K562 (cell line): Measurements from ENCODE around the gene RAVER2. TPM values are rescaled to one million over a fixed set of nuclear protein-coding genes. Genes with fewer than 3 reads are reported as not detected.
A peak's percentile ranks its signal among the peaks of the same experiment; 100 is the strongest.

Experiments
- ATAC-seq: fragments of 200-7000 bp; cut with Tn5 transposase; 3 replicates; pipeline ENCODE4 v1.9.1; 2020; ENCODE audit warnings: moderate library complexity
- BruUV-seq: library from RNA; stranded (reverse); fragments of 400-500 nt; replicated peaks from 2 replicates; lab custom pipeline; 2021; lab: Mats Ljungman, UMichigan
- CTCF ChIA-PET: fragments of 300-600 bp; formaldehyde crosslinking; extraction: SDS; loops from one replicate; lab custom pipeline; 2021; ENCODE audit warnings: low intra/inter-chr PET ratio; lab: Yijun Ruan, JAX
- POLR2A ChIA-PET: fragments of 300-600, 350-650 bp; sonication (Branson Sonifier 250); formaldehyde crosslinking; extraction: SDS; loops from one replicate; lab custom pipeline; 2021; ENCODE audit warnings: antibody characterized with exemption, inconsistent platforms; lab: Yijun Ruan, JAX
- DNase-seq, 4 experiments: peaks; one replicate each; pipeline versions ENCODE4 v3.0.0 to v3.0.0-alpha.2; 2011 to 2018; ENCODE audit warnings: low spot score in 3 of 4, mixed read lengths in 3 of 4; ENCODE audit errors: extremely low read depth in 1 of 4
- FAIRE-seq: peaks from 2 replicates; lab custom pipeline; 2011; peaks lifted over from hg19 to GRCh38; lab: Jason Lieb, UNC
- H2AFZ ChIP-seq: 2 replicates; pipeline ENCODE4 v1.6.0; 2011; ENCODE audit warnings: low read depth, low read length, control low read depth, inconsistent platforms
- H3K27ac ChIP-seq: fragments of 200-600 bp; 3 replicates; pipeline ENCODE4 v1.8.0; 2011; ENCODE audit warnings: low read depth, mild to moderate bottlenecking, control low read depth, inconsistent platforms, low read length, moderate library complexity, mixed read lengths; ENCODE audit errors: extremely low read depth
- H3K27me3 ChIP-seq, 2 experiments: fragments of 300-600 bp in 1 of 2; 2 replicates in 1 of 2; 3 replicates in 1 of 2; pipeline versions ENCODE4 v1.6.0 to v1.8.0; 2011; ENCODE audit warnings: inconsistent platforms in 2 of 2, low read length in 2 of 2, mild to moderate bottlenecking in 1 of 2, mixed read lengths in 1 of 2, moderate library complexity in 1 of 2; ENCODE audit not compliant: control insufficient read depth in 2 of 2, insufficient read depth in 2 of 2
- H3K36me3 ChIP-seq: fragments of 300-600 bp; 3 replicates; pipeline ENCODE4 v1.8.0; 2011; ENCODE audit warnings: mild to moderate bottlenecking, low read length, inconsistent platforms; ENCODE audit not compliant: control insufficient read depth, insufficient read depth
- H3K4me1 ChIP-seq, 2 experiments: fragments of 200-600 bp in 1 of 2; replicated peaks in 1 of 2; 2 replicates in 1 of 2; 3 replicates in 1 of 2; pipeline versions ENCODE4 v1.5.1 to v1.8.0; 2011; ENCODE audit warnings: inconsistent platforms in 2 of 2, low read length in 2 of 2, mild to moderate bottlenecking in 1 of 2, mixed read lengths in 1 of 2, moderate library complexity in 1 of 2; ENCODE audit not compliant: control insufficient read depth in 2 of 2, insufficient read depth in 2 of 2
- H3K4me2 ChIP-seq: 2 replicates; pipeline ENCODE4 v1.6.1; 2011; ENCODE audit warnings: low read length, control low read depth, inconsistent platforms, mixed read lengths; ENCODE audit not compliant: insufficient read depth
- H3K4me3 ChIP-seq: fragments of 200-600 bp; sonication (generic), shearing (Covaris generic); 2 replicates; pipeline ENCODE4 v1.5.1; 2016; ENCODE audit warnings: control low read depth, inconsistent platforms
- H3K79me2 ChIP-seq: fragments of 200-600 bp; 3 replicates; pipeline ENCODE4 v1.8.0; 2011; ENCODE audit warnings: low read length, inconsistent platforms; ENCODE audit not compliant: control insufficient read depth, insufficient read depth
- H3K9ac ChIP-seq, 2 experiments: 2 replicates each; pipeline versions ENCODE4 v1.6.0 to v1.6.1; 2011; ENCODE audit warnings: low read depth in 2 of 2, low read length in 2 of 2, control low read depth in 1 of 2, inconsistent platforms in 1 of 2, mild to moderate bottlenecking in 1 of 2, mixed read lengths in 1 of 2; ENCODE audit not compliant: insufficient read depth in 1 of 2
- H3K9me1 ChIP-seq: one replicate; pipeline ENCODE4 v1.6.0; 2011; ENCODE audit warnings: inconsistent platforms, mild to moderate bottlenecking, low read length, moderate library complexity; ENCODE audit not compliant: control insufficient read depth, insufficient read depth
- H3K9me3 ChIP-seq: replicated peaks from 2 replicates; pipeline ENCODE4 v1.5.1; 2011; ENCODE audit warnings: low read depth, low read length, inconsistent platforms; ENCODE audit not compliant: control insufficient read depth, insufficient read depth
- H4K20me1 ChIP-seq: replicated peaks from 2 replicates; pipeline ENCODE4 v1.6.1; 2011; ENCODE audit warnings: low read length, inconsistent platforms, mixed read lengths; ENCODE audit not compliant: control insufficient read depth, insufficient read depth
- E4F1 ChIP-seq: fragments of 250-450 bp; sonication (Bioruptor Pico); IDR thresholded peaks from 2 replicates; pipeline ENCODE4 v1.5.0; 2021; ENCODE audit warnings: mild to moderate bottlenecking, borderline replicate concordance
- RNF219 ChIP-seq: fragments of 250-450 bp; sonication (Bioruptor Pico); IDR thresholded peaks from 2 replicates; pipeline ENCODE4 v1.5.0; 2022; ENCODE audit warnings: mild to moderate bottlenecking
- SETDB1 ChIP-seq: IDR thresholded peaks from one replicate; pipeline ENCODE4 v1.6.1; 2012; ENCODE audit warnings: low read length, control low read depth, inconsistent platforms
- TEAD2 ChIP-seq: fragments of 450-650 bp; IDR thresholded peaks from 2 replicates; pipeline ENCODE4 v1.6.1; 2016; ENCODE audit warnings: missing genetic modification characterization, control low read depth, missing compliant biosample characterization
- ZBTB11 ChIP-seq, 3 experiments: fragments of 200-800 bp in 1 of 3; fragments of 250-450 bp in 1 of 3; fragments of 450-650 bp in 1 of 3; sonication (Bioruptor Pico) in 1 of 3; sonication (Bioruptor generic) in 1 of 3; formaldehyde crosslinking in 1 of 3; IDR thresholded peaks; 2 replicates each; pipeline versions ENCODE4 v1.6.1 to v1.8.0; 2016 to 2022; ENCODE audit warnings: mild to moderate bottlenecking in 2 of 3, missing genetic modification characterization in 2 of 3, missing compliant biosample characterization in 1 of 3, moderate library complexity in 1 of 3
- ZNF395 ChIP-seq: fragments of 200-800 bp; sonication (Bioruptor generic); IDR thresholded peaks from 2 replicates; pipeline ENCODE4 v1.6.1; 2017; ENCODE audit warnings: missing genetic modification characterization, missing compliant biosample characterization
- ZNF589 ChIP-seq: fragments of 200-800 bp; sonication (Bioruptor generic); IDR thresholded peaks from 2 replicates; pipeline ENCODE4 v1.6.1; 2016; ENCODE audit warnings: low read depth, missing genetic modification characterization, missing compliant biosample characterization
- ZNF740 ChIP-seq, 3 experiments: fragments of 200-800 bp in 1 of 3; sonication (Bioruptor generic) in 1 of 3; sonication (generic) in 1 of 3; formaldehyde crosslinking in 1 of 3; IDR thresholded peaks; 2 replicates each; pipeline versions ENCODE4 v1.6.1 to v1.8.0; 2016 to 2022; ENCODE audit warnings: mild to moderate bottlenecking in 2 of 3, missing compliant biosample characterization in 2 of 3, missing genetic modification characterization in 2 of 3, missing genetic modification reagents in 1 of 3
- WGBS: fragments of 100-300 bp; shearing (Covaris generic); methylation state at CpG from one replicate; pipeline ENCODE4 v1.1.6; 2016; ENCODE audit warnings: low coverage, mixed read lengths; ENCODE audit not compliant: insufficient coverage; ENCODE audit errors: missing lambda C conversion rate; 5-methylcytosine and 5-hydroxymethylcytosine counted together
- in situ Hi-C: fragments of 300-500 bp; cut with MboI; formaldehyde crosslinking; loops from 4 replicates; pipeline ENCODE4 v1.15.0; 2018; ENCODE audit warnings: inconsistent platforms, mixed read lengths
- intact Hi-C: fragments of 100-400 bp; cut with micrococcal nuclease; formaldehyde crosslinking; loops from 2 replicates; pipeline ENCODE4 v1.14.2; 2022
- polyA plus RNA-seq, 8 experiments: library from polyadenylated mRNA; depleted of rRNA in 4 of 8; stranded (reverse) in 5 of 8; unstranded in 3 of 8; fragments of >200 nt; fragmentation: Nextera tagmentation in 2 of 8; fragmentation: Illumina TruSeq in 1 of 8; extraction: Ambion mirVana in 2 of 8; extraction: Trizol in 1 of 8; gene quantifications; 2 replicates each; pipeline versions ENCODE4 v1.2.1 to v1.2.3, GENCODE V29; 2011 to 2014; ENCODE audit warnings: inconsistent platforms in 1 of 8, missing spikeins in 1 of 8
- total RNA-seq, 7 experiments: library from RNA; depleted of rRNA in 6 of 7; stranded (reverse); fragments of >200 nt in 6 of 7; fragmentation: Illumina TruSeq in 2 of 7; extraction: Trizol in 2 of 7; gene quantifications; 2 replicates each; pipeline versions ENCODE4 v1.2.1 to v1.2.3, GENCODE V29; 2011 to 2021; ENCODE audit warnings: low replicate concordance in 1 of 7

Gene RAVER2
- total and polyA plus RNA-seq, 9 of the 15 experiments (the other 6 are each of a cell fraction or from before 2014, with no cell fraction given), result 1.8 to 6.1 (median 4.4) TPM

GRCh38 chr1:64801851-64802523 lies 57.1 kb downstream of the RAVER2 start:
- Histone ChIP-seq H3K9me1 (no peaks in the 10 kb centered on the region), H4K20me1 (no peaks in the 10 kb centered on the region), H3K79me2 (no peaks in the 10 kb centered on the region), H3K4me1 (no peaks in the 10 kb centered on the region), H3K4me3 (no peak overlapping the region), H3K27me3 (no peaks in the 10 kb centered on the region), H3K27ac (no peak overlapping the region), H3K9ac (no peak overlapping the region), H3K4me2 (no peak overlapping the region), H3K9me3 (no peaks in the 10 kb centered on the region), H2AFZ (no peak overlapping the region), H3K36me3 (no peaks in the 10 kb centered on the region)
- in situ Hi-C loops (no loop called here), intact Hi-C loops (loop anchor here (5.0 kb wide), 1 partner anchor 55 kb away; the partner anchor contains the start of gene RAVER2)
- peak in 1 of 4 experiments; percentile 9 for DNase-seq
- no peak for ATAC-seq
- no TSS peak for BruUV-seq
- CTCF ChIA-PET, result no interaction called here
- peak; percentile 54 for FAIRE-seq
- POLR2A ChIA-PET, result no interaction called here
- 26% methylated on average over 6 of the region's 6 CpGs for WGBS
- TF ChIP-seq SETDB1 (no peak), ZNF740 (CRISPR knock-in tag; IDR thresholded peaks at IDR 0.05) (no peak), ZNF740 (tag; IDR thresholded peaks at IDR 0.05) (0 out of 4 replicates have a peak, but pooled peaks of 1 of the 2 experiments have one; percentile 33), ZNF589 (peak; percentile 90), RNF219 (CRISPR knock-in tag) (no peak), ZNF395 (CRISPR knock-in tag) (peak; percentile 80; the same call in 1 of the 2 replicates), ZBTB11 (CRISPR knock-in tag; IDR thresholded peaks at IDR 0.05) (peak in 1 of 3 experiments; percentile 71; a peak in 2 of 6 replicates), TEAD2 (peak; percentile 71; the same call in 1 of the 2 replicates), E4F1 (no peak)
